Heart right ventricle (tissue), 16 donors: ENCODE data around the gene NCAPG2. TPM values are rescaled to one million over a fixed set of nuclear protein-coding genes. Genes with fewer than 3 reads are reported as not detected.

Source experiments
- ATAC-seq, 8 donors: fragments of 200-7000 bp; cut with Tn5 transposase; one replicate each; pipeline ENCODE4 v1.9.1; 2020; ENCODE audit warnings: mild to moderate bottlenecking in 8 of 8, moderate library complexity in 8 of 8, moderate number of reproducible peaks in 1 of 8
- DNase-seq, 2 donors: peaks; one replicate each; pipeline ENCODE4 v3.0.0-alpha.2; 2020
- H3K27ac ChIP-seq, 10 donors: fragments of 200-600 bp; sonication (generic) in 2 of 10; one replicate each; pipeline versions ENCODE4 v1.5.0 to v1.8.0; 2020 to 2022; ENCODE audit warnings: mild to moderate bottlenecking in 3 of 10
- H3K27me3 ChIP-seq, 7 donors: fragments of 200-600 bp; one replicate each; pipeline ENCODE4 v1.8.0; 2021 to 2022; ENCODE audit warnings: mild to moderate bottlenecking in 2 of 7
- H3K36me3 ChIP-seq, 9 donors: fragments of 200-600 bp; sonication (generic) in 1 of 9; one replicate each; pipeline versions ENCODE4 v1.5.0 to v1.8.0; 2020 to 2022; ENCODE audit warnings: mild to moderate bottlenecking in 2 of 9
- H3K4me1 ChIP-seq, 9 donors: fragments of 200-600 bp; sonication (generic) in 1 of 9; one replicate each; pipeline versions ENCODE4 v1.5.0 to v1.8.0; 2020 to 2022; ENCODE audit warnings: mild to moderate bottlenecking in 4 of 9
- H3K4me3 ChIP-seq, 10 donors: fragments of 200-600 bp; sonication (generic) in 2 of 10; one replicate each; pipeline versions ENCODE4 v1.5.0 to v1.8.0; 2020 to 2022; ENCODE audit warnings: mild to moderate bottlenecking in 7 of 10, moderate library complexity in 2 of 10
- H3K9me3 ChIP-seq, 11 donors: fragments of 200-600 bp in 10 of 11; sonication (generic) in 2 of 11; one replicate each; pipeline versions ENCODE4 v1.5.0 to v1.8.0; 2013 to 2022; ENCODE audit warnings: mild to moderate bottlenecking in 2 of 11, control low read depth in 1 of 11, moderate library complexity in 1 of 11
- WGBS, 2 donors: extraction: QIAGEN DNeasy Blood & Tissue Kit; methylation state at CpG; one replicate each; pipeline ENCODE4 v1.1.7; 2013; ENCODE audit warnings: inconsistent platforms in 1 of 2; 5-methylcytosine and 5-hydroxymethylcytosine counted together
- intact Hi-C, 10 donors: fragments of 100-400 bp; cut with DNase I; formaldehyde crosslinking; loops; one replicate each; pipeline versions ENCODE4 v1.11.1 to v1.14.2; 2022
- polyA plus RNA-seq, 2 donors: library from polyadenylated mRNA; stranded (reverse); fragments of 200-250 nt; gene quantifications; one replicate each; pipeline ENCODE4 v1.2.3, GENCODE V29; 2013
- total RNA-seq, 10 donors: library from RNA; stranded (reverse); fragmentation: NEBNext Ultra II Directional in 3 of 10; extraction: Animal tissue kit (Norgen Biotek cat#: 25700) in 3 of 10; gene quantifications; one replicate each; pipeline versions ENCODE4 v1.2.1 to v1.2.4, GENCODE V29; 2021 to 2023
- TF ChIP-seq, protein P1 (sequence below), 9 donors: fragments of 200-600 bp; sonication (generic) in 2 of 9; IDR thresholded peaks; one replicate each; pipeline versions ENCODE4 v1.5.0 to v1.8.0; 2021 to 2022; ENCODE audit warnings: antibody characterized with exemption in 9 of 9, mild to moderate bottlenecking in 5 of 9, moderate library complexity in 1 of 9
- donor health status: Arrhythmogenic right ventricular cardiomyopathy.
- donor health status: ischemic (EF 13 %, LVEDD 7.1; RV severe dilation, severe dysfunction).
- donor health status: healthy with polysubstance abuse.
- donor health status: DM: no; HTN: yes; CAD: no.
- donor health status: DM: no; HTN: no; CAD: no.
- donor health status: ischemic (EF 25% LVEDD 6.9; RV normal size, moderate dysfunction).
- donor health status: ischemic (EF 25% LVEDD 5.7; RV mildly dilated, moderate dysfunction).
- donor health status: healthy.
- donor health status: DM: yes; HTN: yes; CAD: no.
- donor health status: Ischemic cardiomyopathy.
- donor health status: ischemic (EF 35%, LVEDD 5.7; RV mildly dilated, moderate dysfunction).
- donor health status: nonischemic (EF 11% LVEDD 7.7; RV severe dilation, severe dysfunction).
- donor health status: DM: yes; HTN: yes; CAD: no.
- donor health status: PGD.
- donor health status: ischemic (EF 29% LVEDD 5.4; RV normal size, mild dysfunction).
- donor health status: nonischemic (EF 23%, LVEDD 6.1; RV moderate dilation, normal function).

The NCAPG2 gene
- total and polyA plus RNA-seq, 12 donors = 1.3 to 8.0 (median 4.6) TPM

- DNase-seq (no peak), ATAC-seq (no peak)
- no peak overlapping the region for H3K27ac ChIP-seq
- no peak overlapping the region for H3K4me3 ChIP-seq
- no peaks in the 10 kb centered on the region for H3K27me3 ChIP-seq
- H3K36me3 ChIP-seq = peaks cover 0 to 9% (median 0%) of the 10 kb centered on the region in 9 donors
- intact Hi-C loops = no loop called here
- H3K9me3 ChIP-seq = no peaks in the 10 kb centered on the region
- WGBS, 2 donors = 88 to 91% methylated on average over 22 of the region's 22 CpGs
- TF ChIP-seq, protein P1, sequence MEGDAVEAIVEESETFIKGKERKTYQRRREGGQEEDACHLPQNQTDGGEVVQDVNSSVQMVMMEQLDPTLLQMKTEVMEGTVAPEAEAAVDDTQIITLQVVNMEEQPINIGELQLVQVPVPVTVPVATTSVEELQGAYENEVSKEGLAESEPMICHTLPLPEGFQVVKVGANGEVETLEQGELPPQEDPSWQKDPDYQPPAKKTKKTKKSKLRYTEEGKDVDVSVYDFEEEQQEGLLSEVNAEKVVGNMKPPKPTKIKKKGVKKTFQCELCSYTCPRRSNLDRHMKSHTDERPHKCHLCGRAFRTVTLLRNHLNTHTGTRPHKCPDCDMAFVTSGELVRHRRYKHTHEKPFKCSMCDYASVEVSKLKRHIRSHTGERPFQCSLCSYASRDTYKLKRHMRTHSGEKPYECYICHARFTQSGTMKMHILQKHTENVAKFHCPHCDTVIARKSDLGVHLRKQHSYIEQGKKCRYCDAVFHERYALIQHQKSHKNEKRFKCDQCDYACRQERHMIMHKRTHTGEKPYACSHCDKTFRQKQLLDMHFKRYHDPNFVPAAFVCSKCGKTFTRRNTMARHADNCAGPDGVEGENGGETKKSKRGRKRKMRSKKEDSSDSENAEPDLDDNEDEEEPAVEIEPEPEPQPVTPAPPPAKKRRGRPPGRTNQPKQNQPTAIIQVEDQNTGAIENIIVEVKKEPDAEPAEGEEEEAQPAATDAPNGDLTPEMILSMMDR (IDR thresholded peaks at IDR 0.05) = no peak
- H3K4me1 ChIP-seq = no peaks in the 10 kb centered on the region
Measured at GRCh38 chr7:158602905-158603772, 101.5 kb downstream of the NCAPG2 start.

DNA sequence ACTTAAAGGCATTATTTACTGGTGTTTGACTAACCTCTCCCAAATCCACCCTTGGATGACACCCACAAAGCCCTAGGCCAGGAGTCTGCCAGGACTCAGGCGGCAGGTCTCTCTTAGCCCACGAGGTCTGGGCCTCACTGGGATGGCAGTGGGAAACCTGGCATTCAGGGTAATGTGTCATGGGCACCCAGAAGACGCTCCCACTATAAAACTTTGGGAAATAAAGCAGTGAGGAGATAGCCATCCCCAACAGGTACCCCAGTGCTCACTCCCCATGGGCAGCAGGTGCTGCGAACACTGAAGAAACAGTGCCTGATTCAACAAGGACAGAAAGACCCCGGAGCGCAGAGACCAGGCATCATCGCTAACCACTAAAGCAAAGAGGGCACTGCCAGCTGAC is 102.6 kb downstream of the NCAPG2 start:
- H3K4me3 ChIP-seq = no peak overlapping the region
- H3K27me3 ChIP-seq = no peaks in the 10 kb centered on the region
- intact Hi-C loops = no loop called here
- 98 to 99% methylated on average over 7 of the region's 7 CpGs for WGBS, 2 donors
- H3K27ac ChIP-seq = no peak overlapping the region
- TF ChIP-seq, protein P1 (IDR thresholded peaks at IDR 0.05) = no peak
- no peak for DNase-seq
- no peaks in the 10 kb centered on the region for H3K4me1 ChIP-seq
- no peak for ATAC-seq
- no peaks in the 10 kb centered on the region for H3K9me3 ChIP-seq
- no peaks in the 10 kb centered on the region for H3K36me3 ChIP-seq

GRCh38 chr7:158601090-158601489 is 103.5 kb downstream of the NCAPG2 start:
- Histone ChIP-seq H3K4me1 (no peaks in the 10 kb centered on the region), H3K36me3 (no peaks in the 10 kb centered on the region), H3K9me3 (no peaks in the 10 kb centered on the region), H3K4me3 (no peak overlapping the region), H3K27me3 (no peaks in the 10 kb centered on the region), H3K27ac (no peak overlapping the region)
- WGBS, 2 donors = 63 to 74% methylated on average over 1 of the region's 1 CpG
- TF ChIP-seq, protein P1 (IDR thresholded peaks at IDR 0.05) = no peak
- DNase-seq (no peak), ATAC-seq (no peak)
- intact Hi-C loops = no loop called here

DNA sequence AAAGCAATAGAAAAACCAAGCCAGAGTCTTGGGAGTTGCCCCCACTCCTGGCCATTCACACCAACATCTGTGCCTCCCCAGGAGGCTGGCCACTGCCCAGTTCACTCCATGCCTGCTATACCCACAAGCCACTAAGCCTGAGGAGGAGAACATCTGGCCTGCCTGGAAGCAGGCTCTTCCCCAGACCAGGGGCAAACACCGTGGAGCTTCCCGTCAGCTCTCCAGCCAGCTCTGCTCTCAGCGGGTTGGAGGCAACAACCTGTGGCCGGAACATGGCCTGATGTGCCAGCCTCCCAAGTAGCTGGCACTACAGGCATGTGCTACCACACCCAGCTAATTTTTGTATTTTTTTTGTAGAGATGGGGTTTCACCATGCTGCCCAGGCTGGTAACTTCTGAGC is 107.9 kb downstream of the NCAPG2 start:
- Histone ChIP-seq H3K4me1 (no peaks in the 10 kb centered on the region), H3K27me3 (no peaks in the 10 kb centered on the region), H3K9me3 (peaks cover 0 to 11% (median 0%) of the 10 kb centered on the region in 11 donors), H3K36me3 (no peaks in the 10 kb centered on the region), H3K4me3 (no peak overlapping the region), H3K27ac (no peak overlapping the region)
- intact Hi-C loops = no loop called here
- WGBS, 2 donors = 90 to 94% methylated on average over 4 of the region's 4 CpGs
- no peak for DNase-seq
- TF ChIP-seq, protein P1 (IDR thresholded peaks at IDR 0.05) = no peak
- no peak for ATAC-seq
